Stimulated activated CD4-positive, alpha-beta T cell treated with anti-CD3 and anti-CD28 coated beads, Interleukin-4, amount 100 ng/mL, for 24 hours (primary cell): ENCODE measurements around the gene FTO.

Source experiments
- DNase-seq: peaks from one replicate; pipeline ENCODE4 v3.0.0-alpha.2; 2020

FTO gene

DNA sequence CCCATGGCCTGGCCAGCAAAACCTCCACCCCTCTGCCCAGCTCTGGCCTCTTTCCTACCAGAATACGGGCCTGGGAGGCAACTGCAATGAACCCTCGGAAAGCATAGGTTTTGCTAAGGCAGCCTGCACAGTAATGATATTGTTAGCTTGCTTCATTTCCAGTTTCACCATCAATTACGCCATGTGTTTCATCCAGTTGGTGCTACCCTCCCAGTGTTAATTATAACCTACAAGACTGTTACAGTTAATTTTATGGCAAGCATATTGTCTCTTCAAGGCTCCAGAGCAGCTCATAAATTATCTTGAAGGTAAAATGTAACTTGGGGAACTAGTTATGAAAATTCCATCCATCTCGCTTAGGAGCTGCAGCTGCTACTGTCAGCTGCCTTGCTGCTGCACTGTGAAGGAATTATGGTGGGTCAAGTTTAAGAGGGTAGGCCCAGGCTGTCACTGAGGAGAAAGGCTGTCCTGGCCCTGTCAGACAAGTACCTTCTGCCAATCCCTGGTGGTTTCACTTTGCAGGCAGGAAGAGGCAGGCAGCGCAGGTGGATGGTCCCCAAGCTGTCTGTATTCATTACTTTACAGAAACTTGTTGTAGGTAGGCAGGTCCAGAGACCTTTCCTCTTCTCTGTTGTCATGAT is 242.9 kb downstream of the FTO start:
- no peak for DNase-seq

DNA sequence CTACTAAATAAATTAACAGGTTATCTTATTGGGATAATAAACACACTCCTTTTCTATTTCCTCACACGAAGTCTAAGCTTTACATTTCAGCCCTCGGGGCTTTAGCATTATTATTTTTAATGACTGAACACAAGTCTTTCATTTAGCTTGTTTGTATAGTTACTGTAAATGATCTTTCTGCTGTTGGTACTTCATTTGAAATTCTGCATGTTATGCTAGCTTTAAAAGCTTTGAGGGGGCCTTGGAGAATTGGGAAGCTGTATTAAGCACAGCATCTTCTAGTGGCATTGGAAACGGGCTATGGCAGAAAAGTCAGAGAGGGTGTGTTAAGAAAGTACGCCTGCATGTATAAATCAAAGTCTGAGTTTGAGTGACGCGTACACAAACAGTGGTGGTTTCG is 243.7 kb downstream of the FTO start:
- DNase-seq = no peak

DNA sequence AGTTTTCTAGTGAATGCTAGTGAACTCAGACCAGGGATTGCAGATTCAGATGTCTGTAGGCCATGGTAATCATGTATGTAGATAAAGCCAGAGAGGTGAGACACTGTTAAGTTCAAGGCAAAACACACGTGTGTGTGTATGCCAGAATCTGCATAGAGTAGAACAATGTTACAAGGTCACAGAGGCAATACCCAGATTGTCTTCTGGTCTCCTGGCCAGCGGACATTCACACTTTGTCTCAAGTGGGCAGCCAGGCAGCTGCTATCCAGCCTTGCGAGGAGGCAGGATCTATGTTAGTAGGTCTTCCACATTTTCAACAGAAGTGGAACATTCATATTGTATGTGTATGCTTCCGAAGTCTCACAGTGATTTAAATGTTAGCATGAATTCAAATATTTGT is 244.4 kb downstream of the FTO start:
- DNase-seq = no peak

DNA sequence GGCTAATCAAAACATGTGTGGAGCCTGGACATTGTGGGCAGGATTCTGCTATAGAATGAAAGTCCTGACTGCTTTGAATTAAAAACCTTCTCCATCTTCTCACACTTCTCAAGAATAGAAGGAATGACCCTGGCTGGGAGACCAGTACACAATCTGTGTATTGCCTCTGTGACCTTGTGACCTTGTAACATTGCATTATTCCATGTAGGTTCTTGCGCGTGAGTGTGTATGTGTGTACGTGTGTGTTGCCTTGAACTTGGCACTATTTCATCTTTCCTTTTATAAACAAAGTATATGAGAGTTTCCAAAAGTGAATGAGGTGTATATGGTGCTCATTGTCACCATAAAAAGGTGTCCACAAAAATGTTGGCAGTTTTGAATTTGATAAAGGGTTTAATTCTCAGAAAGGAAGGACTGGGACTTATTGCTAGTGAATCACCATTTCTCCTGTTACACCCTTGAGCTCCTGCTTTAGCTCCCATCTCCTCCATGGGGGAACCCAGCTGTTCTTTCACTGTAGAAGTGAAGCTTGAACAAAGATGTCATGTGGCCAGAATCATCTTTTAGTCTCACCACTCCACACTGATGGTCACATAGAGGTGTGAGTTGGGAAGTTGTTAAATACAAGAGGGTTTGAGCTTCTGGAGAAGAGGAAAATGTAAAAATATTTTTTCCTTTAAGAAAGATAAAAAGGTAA is 244.9 kb downstream of the FTO start:
- DNase-seq = no peak

DNA sequence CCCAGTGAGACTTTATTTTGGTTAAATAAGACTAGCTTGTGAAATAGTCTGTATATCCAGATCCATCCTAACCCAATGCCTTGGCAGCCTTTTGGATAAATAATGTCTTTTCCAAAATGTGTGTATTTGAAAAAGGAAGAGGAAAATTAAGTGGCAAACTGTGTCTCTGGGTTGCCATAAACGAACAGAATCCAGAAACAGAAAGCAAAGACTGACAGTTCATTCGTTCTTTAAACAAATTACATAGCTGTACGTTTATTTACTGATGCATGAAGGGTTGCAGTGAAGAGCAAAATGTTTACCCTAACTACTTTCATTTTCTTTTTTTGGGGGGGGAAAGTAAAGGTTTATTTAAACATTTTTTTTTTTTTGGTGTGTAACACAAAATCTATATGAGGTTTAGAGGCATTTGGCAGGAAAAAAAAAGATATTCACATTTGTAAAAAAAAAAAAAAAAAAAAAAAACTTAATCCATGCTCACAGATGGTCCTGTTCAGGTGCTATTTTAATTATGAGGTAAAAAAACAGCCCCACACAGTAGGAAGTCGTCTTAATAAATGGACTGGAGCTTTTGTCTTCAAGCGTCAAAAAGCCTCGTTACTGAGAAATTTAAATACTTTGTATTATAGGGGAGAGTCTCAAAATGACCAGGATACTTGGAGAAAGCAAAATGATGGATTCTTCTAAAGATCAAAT is 245.9 kb downstream of the FTO start:
- DNase-seq = no peak

DNA sequence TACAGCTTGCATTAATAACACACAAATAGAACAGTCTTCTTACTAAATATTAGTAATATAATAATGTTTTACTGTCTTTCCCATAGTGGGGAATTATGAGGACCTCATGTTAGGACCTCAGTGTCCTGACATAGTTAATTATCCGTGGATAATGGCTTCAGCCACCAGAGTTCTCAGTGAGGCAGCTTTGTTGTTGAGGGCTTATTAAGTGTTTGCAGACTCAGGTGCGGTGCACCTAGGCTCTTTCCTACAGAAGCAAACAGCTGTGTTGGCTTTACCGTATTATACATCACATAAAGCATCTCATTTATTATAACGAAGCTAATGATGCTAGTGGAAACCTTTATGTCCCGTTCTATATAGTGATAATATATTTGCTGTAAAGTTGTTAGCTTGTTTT is 246.7 kb downstream of the FTO start:
- no peak for DNase-seq

DNA sequence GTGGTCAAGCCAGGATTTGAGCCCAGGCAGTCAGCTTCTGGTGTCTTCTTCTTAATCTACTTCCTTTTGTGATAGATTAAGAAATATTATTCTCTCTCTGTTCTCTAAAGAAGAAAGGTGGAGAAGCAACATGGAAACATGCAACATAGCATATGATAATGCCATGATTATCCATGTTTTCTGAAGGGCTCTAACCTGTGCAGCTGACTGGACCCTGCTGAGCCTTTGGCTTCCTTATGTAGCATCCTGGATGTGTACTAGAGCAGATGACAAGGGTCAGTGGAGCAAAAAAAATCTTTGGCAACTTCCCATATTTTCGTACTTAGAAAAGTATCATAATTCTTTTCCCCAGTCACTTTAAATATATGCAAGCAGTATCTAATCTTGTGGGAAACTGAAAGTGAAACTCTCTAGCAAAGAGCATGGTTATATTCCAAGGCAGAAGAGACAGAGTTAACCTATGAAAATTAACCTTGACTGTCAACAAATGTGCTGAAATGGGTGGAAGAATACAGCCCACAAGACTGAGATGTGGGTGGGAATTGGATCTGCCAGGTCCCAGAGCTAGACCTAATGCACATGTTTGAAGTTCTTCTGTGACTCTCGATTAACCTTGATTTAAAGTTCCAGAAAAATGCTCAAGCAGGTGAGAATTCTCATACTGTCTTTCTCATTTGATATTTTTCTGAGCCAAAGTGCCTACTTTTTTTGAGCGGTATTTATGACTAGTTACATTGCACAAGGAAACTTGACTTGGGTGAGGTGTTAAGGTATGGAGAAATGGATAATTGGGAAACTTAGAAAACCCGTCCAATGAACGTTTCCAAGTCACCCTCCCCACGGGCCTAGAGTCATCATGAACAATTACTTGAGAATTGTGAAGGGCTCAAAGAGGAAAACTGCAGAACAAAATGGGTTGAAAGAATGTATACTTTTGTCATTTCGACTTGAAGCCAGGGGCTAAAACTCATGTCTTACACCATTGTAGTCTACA is 248.6 kb downstream of the FTO start:
- no peak for DNase-seq

DNA sequence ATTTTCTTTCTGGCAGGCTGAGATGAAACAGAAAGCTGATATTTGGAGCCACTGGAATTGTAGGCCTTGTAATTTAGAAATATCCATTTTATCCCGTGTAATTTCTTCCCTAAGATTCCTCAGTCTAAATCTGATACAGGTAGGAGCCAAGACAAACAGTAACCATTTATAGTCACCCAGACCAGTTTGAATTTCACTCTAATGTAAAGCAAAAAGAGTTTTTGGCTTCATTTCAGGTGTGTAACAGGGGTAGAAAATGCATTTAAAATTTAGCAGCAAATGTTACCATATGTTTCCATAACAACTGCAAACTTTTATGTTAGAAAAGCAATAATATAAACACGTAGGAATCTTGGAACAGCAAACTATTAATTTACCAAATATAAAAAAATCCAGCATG is 249.4 kb downstream of the FTO start:
- DNase-seq = no peak

DNA sequence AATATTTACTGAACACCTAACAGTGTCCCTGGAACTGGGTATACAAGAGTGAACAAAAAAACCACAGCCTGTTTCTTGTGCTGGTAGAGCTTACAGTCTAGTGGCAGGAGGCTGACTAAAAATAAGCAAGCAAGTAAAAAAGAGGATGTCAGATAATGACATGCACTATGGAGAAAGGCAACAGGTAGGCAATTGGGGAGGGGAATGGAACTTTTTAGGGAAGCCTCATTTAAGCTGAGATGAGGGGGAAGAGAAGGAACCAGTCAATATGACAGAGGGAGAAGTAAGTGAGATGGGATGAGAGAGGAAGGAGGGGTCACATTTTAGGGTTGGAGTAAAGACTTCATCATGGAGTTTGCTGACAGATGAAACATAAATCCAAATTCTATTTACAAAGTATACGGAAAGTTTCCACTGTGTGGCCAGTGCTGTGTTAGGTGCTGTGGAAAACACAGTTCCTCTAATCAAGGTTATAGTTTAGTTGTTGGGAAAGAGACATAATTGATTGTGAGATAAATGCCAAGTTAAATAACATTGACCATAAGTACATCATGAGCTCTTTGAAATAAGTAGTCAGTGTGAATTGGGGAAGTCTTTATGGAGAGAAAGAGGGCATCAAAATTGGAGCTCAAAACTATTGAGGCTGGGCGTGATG is 251.4 kb downstream of the FTO start:
- DNase-seq = no peak

DNA sequence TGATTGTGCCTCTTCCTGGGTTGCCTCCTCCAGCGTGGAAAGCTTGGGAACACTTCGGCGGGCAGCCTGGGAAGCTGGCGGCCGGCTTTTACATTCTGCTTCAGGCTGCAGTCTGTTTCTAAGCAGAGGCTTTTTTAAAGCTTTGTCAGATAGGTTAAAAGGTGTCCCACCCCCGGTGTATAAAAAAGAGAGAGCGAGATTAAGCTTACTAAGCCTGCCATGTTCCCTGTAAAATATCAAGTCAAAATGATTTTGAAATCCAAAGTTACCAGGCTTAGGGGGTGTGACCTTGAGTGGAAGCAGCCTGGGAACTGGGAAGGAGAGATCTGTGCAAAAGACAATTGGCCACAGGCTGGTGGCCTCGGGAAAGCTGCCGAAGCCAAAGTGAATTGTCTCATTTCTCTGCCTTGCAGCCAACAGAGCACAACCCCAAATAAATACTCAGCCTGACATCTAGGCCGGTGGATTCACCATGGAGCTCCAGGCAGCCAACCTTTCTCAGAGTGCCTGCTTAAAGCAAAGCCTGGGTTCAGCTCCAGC is 254.5 kb downstream of the FTO start:
- no peak for DNase-seq

DNA sequence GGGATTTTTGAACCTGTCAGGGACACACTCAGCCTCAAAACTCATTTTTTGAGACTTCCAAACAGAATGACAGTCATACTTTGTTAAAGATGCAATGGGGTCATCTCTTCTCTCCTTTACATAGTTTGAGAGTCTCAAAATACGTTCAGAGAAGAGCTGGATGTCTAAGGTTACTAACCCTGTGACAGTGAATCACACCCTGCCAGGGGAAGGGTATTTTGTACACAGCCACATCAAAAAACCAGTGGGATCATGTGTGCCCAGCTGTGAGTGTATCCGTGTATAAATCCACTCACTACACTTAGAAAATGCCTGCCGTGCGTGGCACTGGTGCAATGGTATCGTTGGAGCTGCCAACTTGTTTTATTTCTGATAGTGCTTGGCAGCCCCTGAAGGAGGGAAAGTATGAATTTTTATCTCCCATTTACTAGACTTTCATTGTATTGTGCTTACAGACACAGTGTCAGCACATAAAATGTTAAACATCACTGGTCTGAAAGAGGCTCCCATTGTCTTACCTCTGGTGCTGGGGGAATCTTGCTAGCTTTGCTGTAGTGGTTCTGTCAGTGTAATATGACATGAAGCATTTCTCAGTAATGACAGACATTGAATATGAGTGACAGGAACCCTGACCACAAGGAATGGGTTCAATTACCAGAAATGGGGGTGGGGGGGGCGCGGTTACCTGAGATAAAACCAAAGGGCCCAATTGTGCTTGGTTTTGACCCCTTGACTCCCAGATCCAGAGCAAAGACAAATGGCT is 256.3 kb downstream of the FTO start:
- DNase-seq = no peak

DNA sequence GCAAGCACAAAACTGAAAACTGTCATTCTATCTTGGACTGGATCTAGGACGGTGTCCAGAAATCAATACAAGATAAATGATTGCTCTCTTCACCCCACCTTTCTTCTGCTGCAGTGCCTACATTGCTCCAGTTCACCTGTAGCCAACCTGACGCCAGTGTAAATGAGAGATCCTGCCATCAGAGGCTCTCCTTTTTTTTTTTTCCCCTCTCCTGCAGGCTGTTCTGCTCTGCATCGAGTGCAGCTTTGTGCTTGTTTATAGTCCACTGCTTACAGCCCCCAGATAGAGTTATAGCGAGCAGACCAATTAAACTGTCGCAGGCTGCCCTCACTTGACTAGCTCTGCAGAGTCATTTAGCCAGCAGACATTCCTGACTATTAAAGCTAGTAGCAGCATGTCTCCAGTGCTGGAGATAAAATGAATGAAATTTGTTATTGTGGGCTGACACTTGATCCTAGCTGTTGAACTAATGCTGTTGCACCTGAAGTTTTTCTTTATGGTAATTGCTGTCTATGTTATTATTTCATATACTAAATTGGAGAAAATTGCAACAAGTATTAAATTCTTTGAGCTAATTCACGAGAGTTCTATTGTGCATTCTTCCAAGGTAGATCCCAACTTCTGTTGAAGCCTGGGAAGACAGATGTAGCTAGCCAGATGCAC is 257.1 kb downstream of the FTO start:
- DNase-seq = no peak

DNA sequence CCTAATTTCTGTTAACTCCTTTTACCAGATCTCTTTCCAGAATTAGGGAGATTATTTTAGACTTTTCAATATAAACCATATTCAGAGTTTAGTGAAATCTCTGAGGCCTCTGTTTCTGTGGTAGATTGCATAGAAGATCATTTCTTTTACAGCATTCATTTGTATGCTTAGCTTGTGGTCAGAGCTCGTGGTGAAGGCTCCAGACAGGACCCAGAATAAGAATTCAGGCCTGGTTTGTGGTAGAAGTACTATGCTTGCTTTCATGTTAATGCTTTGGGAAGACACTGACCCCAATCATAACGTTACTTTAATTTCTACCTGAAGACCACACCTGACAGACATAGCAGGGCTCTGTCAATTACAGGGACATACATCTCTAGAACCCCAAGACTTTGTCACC is 258.1 kb downstream of the FTO start:
- DNase-seq = no peak

DNA sequence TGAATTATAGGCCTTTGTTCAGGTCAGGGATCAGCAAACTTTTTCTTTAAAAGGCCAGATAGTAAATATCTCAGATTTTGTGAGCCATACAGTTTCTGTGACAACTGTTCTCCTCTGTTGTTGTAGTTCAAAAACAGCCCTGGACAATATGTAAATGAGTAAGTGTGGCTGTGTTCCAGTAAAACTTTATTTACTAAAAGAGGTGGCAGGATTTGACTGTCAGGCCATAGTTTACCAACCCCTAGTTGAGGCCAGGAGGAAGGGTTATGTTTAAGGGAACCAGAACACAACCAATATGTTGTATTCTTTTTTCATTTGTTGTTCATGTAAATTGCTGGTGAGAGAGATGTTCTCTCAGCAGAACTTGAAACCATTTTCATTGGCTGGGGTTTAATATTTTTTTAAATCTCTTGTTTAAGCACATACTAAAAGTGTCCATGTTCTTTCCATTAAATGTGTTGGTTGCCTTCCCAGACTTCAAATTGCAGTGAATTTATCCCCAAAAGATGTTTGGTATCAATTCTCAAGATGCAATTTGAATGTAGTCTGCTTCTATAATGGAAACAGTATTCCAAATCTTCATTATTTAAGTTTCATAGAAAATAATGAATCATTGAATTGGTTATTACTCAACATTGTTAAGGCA is 260.3 kb downstream of the FTO start:
- DNase-seq = no peak

DNA sequence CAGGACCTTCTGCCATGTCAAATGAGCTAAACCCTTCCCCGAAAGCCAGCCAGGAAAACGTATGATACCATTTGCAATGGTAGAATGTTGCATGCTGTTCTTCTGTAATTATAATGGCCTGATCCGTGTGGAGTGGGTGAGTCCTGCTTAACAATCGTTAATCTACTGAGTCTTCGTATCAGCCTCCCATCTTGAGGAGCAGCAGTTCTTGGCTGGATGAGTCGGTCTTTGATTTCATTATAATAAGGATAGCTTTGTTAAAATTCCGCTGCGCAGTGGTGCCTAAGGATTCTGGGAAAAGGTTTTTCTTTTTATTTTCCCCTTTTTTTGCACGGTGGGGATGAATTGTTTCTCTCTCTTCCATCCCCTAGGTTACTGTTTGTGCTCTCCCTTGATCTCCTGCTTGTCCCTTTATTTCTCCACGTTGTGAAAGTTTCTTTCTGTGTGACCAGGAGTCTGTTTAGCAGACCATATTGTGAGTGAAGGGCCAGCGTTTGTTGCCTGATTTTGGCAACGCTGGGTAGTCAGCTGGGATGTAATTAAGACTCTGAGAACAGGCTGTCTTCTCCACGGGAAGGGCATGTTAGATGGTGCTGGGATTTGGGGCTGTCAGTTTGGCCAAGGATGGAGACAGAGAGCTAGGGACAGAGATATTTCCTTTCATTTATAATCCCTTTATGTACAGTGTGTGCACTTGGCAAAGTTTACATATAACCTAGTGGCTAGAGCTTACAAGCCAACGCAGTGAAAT is 263.0 kb downstream of the FTO start:
- no peak for DNase-seq

DNA sequence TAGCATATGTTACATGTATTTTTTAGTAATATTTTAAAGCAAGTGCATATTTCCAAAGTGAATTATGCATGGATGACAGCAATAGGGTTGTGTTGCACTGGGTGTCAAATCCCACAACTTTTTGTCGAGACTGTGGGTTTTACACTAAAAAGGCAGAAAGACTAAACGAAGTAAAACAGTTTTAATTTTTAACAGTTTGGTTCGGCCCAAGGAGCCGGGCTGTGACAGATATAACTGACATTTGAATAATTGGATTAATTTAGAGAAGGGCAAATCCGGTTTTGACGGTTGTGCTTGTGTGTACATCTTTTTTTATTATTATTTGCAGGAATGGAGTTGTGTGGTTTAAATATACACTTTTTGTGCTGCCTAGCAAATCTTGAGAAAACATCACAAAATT is 263.6 kb downstream of the FTO start:
- no peak for DNase-seq

DNA sequence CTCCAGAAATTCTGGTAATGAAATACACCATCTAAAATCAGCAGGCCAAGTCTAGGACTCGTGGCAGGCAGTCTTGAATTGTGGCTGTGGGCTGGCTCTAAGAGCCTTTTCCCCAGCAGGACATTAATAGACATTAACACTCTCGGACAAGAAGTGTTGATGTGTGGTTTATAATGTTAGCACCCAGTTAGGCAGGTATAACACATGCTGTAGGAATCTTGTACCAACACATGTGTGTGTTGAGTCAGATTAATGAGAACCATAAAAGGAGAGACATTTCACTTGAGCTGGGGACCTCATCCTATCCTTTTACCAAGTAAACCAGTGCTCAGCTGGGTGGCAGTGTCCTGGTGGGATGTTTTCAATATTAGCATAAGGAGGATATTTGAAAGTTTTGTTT is 264.5 kb downstream of the FTO start:
- DNase-seq = no peak

DNA sequence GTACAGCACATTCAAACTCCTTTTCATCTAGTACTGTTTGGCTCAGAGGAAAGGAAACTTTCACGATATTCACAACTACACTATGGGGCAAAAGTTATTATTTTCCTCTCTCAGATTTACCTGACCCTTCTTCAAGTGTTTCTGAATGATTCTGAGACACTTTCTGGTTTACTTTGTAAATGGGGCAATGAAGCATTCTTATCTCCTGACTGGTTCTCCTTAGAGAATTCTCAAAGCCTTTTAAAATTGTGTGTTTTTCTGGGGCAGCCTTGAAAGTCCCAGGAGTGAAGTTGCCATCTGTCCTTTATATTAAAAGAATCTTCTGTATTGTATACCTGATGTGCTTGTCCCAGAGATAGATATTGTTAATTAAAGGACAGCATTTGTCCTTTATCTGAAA is 264.9 kb downstream of the FTO start:
- DNase-seq = no peak

DNA sequence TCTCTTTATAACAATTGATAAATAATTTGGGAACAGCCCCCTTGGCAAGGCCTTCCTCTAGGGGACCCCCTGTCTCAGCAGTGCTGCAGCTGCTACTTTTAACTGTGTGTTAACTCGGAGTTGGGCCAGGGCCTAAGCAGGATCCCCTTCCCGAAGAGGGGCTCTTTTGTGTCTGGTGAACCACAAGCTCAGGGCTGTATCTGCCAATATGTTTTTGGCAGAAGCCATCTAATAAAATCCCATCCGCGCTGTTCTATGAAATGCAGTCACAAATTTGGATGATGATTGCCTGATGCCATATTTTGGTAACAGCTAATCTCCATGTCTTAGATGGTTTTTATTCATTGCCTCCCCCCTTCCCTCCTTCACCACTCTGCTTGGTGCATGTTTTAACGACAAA is 267.7 kb downstream of the FTO start:
- no peak for DNase-seq

DNA sequence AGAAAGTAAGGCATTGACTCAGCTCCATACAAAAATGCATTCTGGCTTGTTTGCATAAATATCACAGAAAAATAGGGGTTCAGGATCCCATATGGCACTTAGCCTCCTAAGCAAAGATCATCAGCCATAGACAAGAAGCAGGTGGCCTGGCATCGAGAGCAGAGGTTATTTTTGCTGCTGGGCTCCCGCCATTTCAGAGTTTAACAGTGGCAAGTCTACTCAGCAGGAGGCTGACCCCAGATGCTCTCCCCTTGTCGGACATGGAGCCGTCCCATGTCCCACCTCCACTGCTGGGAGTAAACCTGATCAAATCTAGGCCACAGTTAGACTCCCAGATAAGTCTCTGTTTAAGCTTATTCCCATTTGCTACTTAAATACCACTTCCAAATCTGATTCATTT is 269.1 kb downstream of the FTO start:
- no peak for DNase-seq
